DOHH2 (cell line): ENCODE measurements around the gene FAAH.

Experiments
- H3F3A ChIP-seq: fragments of 200-600 bp; sonication (generic), shearing (Covaris generic); 2 replicates; pipeline ENCODE4 v1.6.0; 2016; ENCODE audit warnings: antibody characterized with exemption, mild to moderate bottlenecking; ENCODE audit not compliant: control insufficient read depth, insufficient read depth
- H3K27ac ChIP-seq: fragments of 200-600 bp; sonication (generic); 2 replicates; pipeline ENCODE4 v1.5.1; 2014; ENCODE audit warnings: low read depth, mild to moderate bottlenecking, low read length, moderate library complexity
- H3K27me3 ChIP-seq: fragments of 200-600 bp; sonication (generic); 2 replicates; pipeline ENCODE4 v1.6.1; 2014; ENCODE audit warnings: mild to moderate bottlenecking, low read length, mixed read lengths; ENCODE audit not compliant: control insufficient read depth
- H3K36me3 ChIP-seq: fragments of 200-600 bp; sonication (generic); 2 replicates; pipeline ENCODE4 v1.6.1; 2014; ENCODE audit warnings: mild to moderate bottlenecking, low read length, moderate library complexity, mixed read lengths; ENCODE audit not compliant: control insufficient read depth
- H3K4me1 ChIP-seq: fragments of 200-600 bp; sonication (generic); 2 replicates; pipeline ENCODE4 v1.6.1; 2014; ENCODE audit warnings: mild to moderate bottlenecking, low read length, mixed read lengths; ENCODE audit not compliant: control insufficient read depth
- H3K4me2 ChIP-seq: fragments of 200-600 bp; sonication (generic); 2 replicates; pipeline ENCODE4 v1.6.0; 2014; ENCODE audit warnings: mild to moderate bottlenecking, low read length, moderate library complexity
- H3K4me3 ChIP-seq: fragments of 200-600 bp; sonication (generic); 2 replicates; pipeline ENCODE4 v1.5.1; 2014; ENCODE audit warnings: mild to moderate bottlenecking, low read length, mixed read lengths
- H3K79me2 ChIP-seq: fragments of 200-600 bp; sonication (generic); 2 replicates; pipeline ENCODE4 v1.6.1; 2014; ENCODE audit warnings: mild to moderate bottlenecking, low read length, mixed read lengths; ENCODE audit not compliant: control insufficient read depth
- H3K9me2 ChIP-seq: fragments of 200-600 bp; sonication (generic); replicated peaks from 2 replicates; pipeline ENCODE4 v1.6.1; 2014; ENCODE audit warnings: mild to moderate bottlenecking, low read length, mixed read lengths; ENCODE audit not compliant: control insufficient read depth
- H3K9me3 ChIP-seq: fragments of 200-600 bp; sonication (generic); 2 replicates; pipeline ENCODE4 v1.6.1; 2014; ENCODE audit warnings: antibody characterized with exemption, low read length, mixed read lengths; ENCODE audit not compliant: control insufficient read depth, insufficient read depth
- H4K20me1 ChIP-seq: fragments of 200-600 bp; sonication (generic); 2 replicates; pipeline ENCODE4 v1.6.0; 2014; ENCODE audit warnings: low read depth, mild to moderate bottlenecking, antibody characterized with exemption, low read length, moderate library complexity; ENCODE audit not compliant: control insufficient read depth, insufficient read depth
- EZH2phosphoT487 ChIP-seq: fragments of 200-600 bp; sonication (generic); IDR thresholded peaks from 2 replicates; pipeline ENCODE4 v1.6.1; 2017; ENCODE audit warnings: borderline replicate concordance, mild to moderate bottlenecking, antibody characterized with exemption, low read length, moderate library complexity, mixed read lengths
- TF ChIP-seq, protein P1 (sequence below): fragments of 200-600 bp; sonication (generic); IDR thresholded peaks from one replicate; pipeline ENCODE4 v1.5.1; 2014; ENCODE audit warnings: antibody characterized with exemption, mild to moderate bottlenecking, low read depth, low read length; ENCODE audit not compliant: poor library complexity, severe bottlenecking

Gene FAAH

DNA sequence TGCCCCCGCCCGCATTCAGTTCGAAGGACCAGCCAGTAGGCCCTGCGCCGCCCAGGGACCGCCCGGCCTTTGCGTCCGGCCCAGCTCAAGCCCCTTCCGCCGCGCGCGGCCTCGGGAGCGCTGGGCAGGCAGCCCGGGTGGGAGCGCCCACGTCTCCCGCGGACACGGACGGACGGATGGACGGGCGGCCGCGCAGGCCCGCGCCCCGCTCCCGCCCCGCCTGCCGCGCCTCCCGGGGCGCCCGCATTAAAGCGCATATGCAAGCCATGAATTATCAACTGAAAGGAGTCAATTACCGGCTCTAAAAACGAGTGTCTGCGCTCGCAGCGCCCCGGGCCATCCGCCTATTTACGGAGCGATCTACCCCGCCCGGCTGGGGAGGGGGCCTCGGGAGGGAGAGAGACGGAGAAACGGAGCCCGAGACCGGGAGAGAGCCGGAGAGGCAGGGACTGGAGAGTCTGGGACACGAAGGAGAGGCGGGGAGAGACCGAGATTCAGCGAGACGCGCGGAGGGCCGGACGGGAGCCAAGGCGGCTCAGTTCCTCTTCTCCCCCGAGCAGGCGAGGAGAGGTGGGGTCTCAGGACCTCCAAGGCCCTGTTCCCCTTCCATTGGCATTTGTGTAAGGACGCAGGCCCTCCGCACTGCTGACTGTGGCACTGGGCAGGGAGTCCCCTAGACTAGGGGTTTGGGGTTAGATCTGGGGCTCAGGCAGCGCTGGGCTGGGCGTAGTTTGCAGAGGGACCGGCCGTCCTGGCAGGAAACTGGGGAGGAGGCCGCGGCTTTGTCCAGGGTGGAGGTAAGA lies 54.2 kb downstream of the FAAH start:
- H3K4me3 ChIP-seq: no peak overlapping the region

DNA sequence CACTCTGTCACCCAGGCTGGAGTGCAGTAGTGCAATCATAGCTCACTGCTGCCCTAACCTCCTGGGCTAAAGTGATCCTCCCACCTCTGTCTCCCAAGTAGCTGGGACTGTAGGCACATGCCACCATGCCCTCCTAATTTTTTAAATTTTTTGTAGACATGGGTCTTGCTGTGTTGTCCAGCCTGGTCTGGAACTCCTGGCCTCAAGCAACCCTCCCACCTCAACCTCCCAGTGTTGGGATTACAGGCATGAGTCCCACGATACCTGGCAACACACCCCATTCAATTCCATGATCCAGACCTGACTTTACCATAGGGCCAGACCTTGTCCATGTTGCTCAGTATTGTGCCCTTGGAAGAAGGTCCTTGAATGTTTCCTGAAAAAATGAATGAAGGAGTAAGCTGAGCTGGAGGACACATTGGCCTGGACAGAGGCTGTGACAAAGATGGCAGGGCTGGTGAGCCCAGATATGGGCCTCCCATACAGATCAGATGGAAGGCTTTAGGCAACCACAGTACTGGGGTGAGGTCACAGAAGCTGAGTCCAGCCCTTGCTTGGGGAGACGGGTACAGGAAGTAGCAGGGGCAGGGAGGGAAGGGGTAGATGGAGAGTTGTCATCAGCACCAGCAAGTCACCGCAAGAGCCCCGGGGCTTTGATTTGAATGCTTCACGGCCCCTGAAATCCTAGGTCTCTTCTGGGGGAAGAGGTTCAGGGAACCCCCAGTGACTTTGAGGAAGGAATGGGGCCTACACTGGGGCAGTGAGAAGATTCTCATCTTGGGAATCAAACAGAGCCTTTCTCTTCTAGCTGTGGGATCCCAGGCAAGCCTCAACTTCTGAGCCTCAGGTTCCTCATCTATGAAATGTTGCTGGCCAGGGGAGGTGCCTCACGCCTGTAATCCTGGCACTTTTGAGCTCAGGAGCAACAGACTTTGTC lies 55.4 kb downstream of the FAAH start:
- Histone ChIP-seq H3F3A (no peaks in the 10 kb centered on the region), H3K4me1 (peaks cover 7% of the 10 kb centered on the region), H3K27me3 (peaks cover 43% of the 10 kb centered on the region), H3K27ac (no peak overlapping the region), H4K20me1 (no peaks in the 10 kb centered on the region), H3K79me2 (no peaks in the 10 kb centered on the region), H3K9me2 (no peaks in the 10 kb centered on the region), H3K9me3 (no peaks in the 10 kb centered on the region), H3K36me3 (no peaks in the 10 kb centered on the region), H3K4me2 (no peak overlapping the region), H3K4me3 (no peak overlapping the region)
- TF ChIP-seq EZH2phosphoT487: no peak
- TF ChIP-seq, protein P1, sequence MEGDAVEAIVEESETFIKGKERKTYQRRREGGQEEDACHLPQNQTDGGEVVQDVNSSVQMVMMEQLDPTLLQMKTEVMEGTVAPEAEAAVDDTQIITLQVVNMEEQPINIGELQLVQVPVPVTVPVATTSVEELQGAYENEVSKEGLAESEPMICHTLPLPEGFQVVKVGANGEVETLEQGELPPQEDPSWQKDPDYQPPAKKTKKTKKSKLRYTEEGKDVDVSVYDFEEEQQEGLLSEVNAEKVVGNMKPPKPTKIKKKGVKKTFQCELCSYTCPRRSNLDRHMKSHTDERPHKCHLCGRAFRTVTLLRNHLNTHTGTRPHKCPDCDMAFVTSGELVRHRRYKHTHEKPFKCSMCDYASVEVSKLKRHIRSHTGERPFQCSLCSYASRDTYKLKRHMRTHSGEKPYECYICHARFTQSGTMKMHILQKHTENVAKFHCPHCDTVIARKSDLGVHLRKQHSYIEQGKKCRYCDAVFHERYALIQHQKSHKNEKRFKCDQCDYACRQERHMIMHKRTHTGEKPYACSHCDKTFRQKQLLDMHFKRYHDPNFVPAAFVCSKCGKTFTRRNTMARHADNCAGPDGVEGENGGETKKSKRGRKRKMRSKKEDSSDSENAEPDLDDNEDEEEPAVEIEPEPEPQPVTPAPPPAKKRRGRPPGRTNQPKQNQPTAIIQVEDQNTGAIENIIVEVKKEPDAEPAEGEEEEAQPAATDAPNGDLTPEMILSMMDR: no peak

More for the DNA sequence above, 54.2 kb downstream of the FAAH start:
- Histone ChIP-seq H3K4me2 (no peak overlapping the region), H3K4me1 (peaks cover 7% of the 10 kb centered on the region), H3K27ac (no peak overlapping the region), H4K20me1 (no peaks in the 10 kb centered on the region), H3K27me3 (peaks cover 34% of the 10 kb centered on the region), H3K9me3 (no peaks in the 10 kb centered on the region), H3K79me2 (no peaks in the 10 kb centered on the region), H3F3A (no peaks in the 10 kb centered on the region), H3K36me3 (no peaks in the 10 kb centered on the region), H3K9me2 (no peaks in the 10 kb centered on the region)
- no peak for TF ChIP-seq EZH2phosphoT487
- TF ChIP-seq, protein P1: no peak

DNA sequence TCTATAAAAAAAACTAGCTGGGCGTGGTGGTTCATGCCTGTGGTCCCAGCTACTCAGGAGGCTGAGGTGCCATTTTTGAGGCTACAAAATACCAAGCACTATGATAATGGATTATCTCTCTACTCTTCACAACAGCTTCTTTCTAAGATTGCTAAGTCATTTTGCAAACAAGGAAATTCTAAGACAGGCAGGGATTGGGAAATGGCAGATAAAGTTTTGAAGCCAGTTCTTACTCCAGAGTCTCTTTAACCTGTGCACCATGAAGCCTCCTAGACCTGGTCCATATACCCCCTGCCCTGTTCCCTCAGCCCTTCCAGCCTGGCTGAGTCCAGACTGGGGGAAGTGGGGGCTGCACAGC lies 56.0 kb downstream of the FAAH start:
- H3K27me3 ChIP-seq: peaks cover 44% of the 10 kb centered on the region

More for the DNA sequence above, 56.0 kb downstream of the FAAH start:
- H3F3A ChIP-seq: no peaks in the 10 kb centered on the region
- H3K4me3 ChIP-seq: no peak overlapping the region
- no peak overlapping the region for H3K4me2 ChIP-seq
- peaks cover 7% of the 10 kb centered on the region for H3K4me1 ChIP-seq
- H3K36me3 ChIP-seq: no peaks in the 10 kb centered on the region
- no peaks in the 10 kb centered on the region for H3K79me2 ChIP-seq
- no peaks in the 10 kb centered on the region for H3K9me3 ChIP-seq
- H3K27ac ChIP-seq: no peak overlapping the region
- H4K20me1 ChIP-seq: no peaks in the 10 kb centered on the region
- TF ChIP-seq EZH2phosphoT487: no peak
- TF ChIP-seq, protein P1: no peak
- no peaks in the 10 kb centered on the region for H3K9me2 ChIP-seq
